ENCODE data around the gene SND1.

- TF ChIP-seq LEF1 (IDR thresholded peaks at IDR 0.05; ENCODE audit: borderline replicate concordance) (no peak), FOXK2 (IDR thresholded peaks at IDR 0.05) (no peak)
Measured at GRCh38 chr7:127666602-127667001, 14.6 kb downstream of the SND1 start.
